A204.1 (cell line): ENCODE data around the gene SNRPN.
"Not testable (repeated sequence)": the region's sequence is repeated elsewhere in the genome, so short reads cannot be mapped to it uniquely, and the experiment has no call there.

Experiments used
- FAIRE-seq: peaks from 2 replicates; lab custom pipeline; 2012; peaks lifted over from hg19 to GRCh38; lab: Jason Lieb, UNC

The SNRPN gene

GRCh38 chr15:24954783-24955530 lies at the start of gene SNRPN, which contains the start of gene SNURF:
Gene SNRPN, plus strand, starts transcription at chr15:24954987. Its CDS starts 19,467 bp downstream, at chr15:24974454.
Gene SNURF, plus strand, starts transcription at chr15:24954987. Its CDS starts 62 bp downstream, at chr15:24955049.
- FAIRE-seq, result no peak

GRCh38 chr15:24916305-24917009 lies 38.3 kb upstream of the SNRPN start:
- FAIRE-seq, result no peak

- no peak for FAIRE-seq
Observed at GRCh38 chr15:24917431-24917830, 37.4 kb upstream of the SNRPN start.

- no peak for FAIRE-seq
Observed at GRCh38 chr15:24919446-24919845, 35.3 kb upstream of the SNRPN start.

- not testable (repeated sequence) for FAIRE-seq
Observed at GRCh38 chr15:24922781-24923180, 32.0 kb upstream of the SNRPN start.

- FAIRE-seq, result no peak
Observed at GRCh38 chr15:24924153-24924552, 30.6 kb upstream of the SNRPN start.

- FAIRE-seq, result no peak
Observed at GRCh38 chr15:24924621-24925020, 30.2 kb upstream of the SNRPN start.

- FAIRE-seq, result not testable (repeated sequence)
Observed at GRCh38 chr15:24931874-24932732, 22.7 kb upstream of the SNRPN start.

- no peak for FAIRE-seq
Observed at GRCh38 chr15:24933716-24934115, 21.1 kb upstream of the SNRPN start.

- FAIRE-seq, result not testable (repeated sequence)
Observed at GRCh38 chr15:24938224-24938623, 16.6 kb upstream of the SNRPN start.

- no peak for FAIRE-seq
Observed at GRCh38 chr15:24940236-24940635, 14.6 kb upstream of the SNRPN start.

- FAIRE-seq, result no peak
Observed at GRCh38 chr15:24943361-24943760, 11.4 kb upstream of the SNRPN start.

- FAIRE-seq, result no peak
Observed at GRCh38 chr15:24944954-24945353, 9.8 kb upstream of the SNRPN start.

GRCh38 chr15:24945711-24946110 lies 9.1 kb upstream of the SNRPN start:
- FAIRE-seq, result no peak

- no peak for FAIRE-seq
Observed at GRCh38 chr15:24948495-24948894, 6.3 kb upstream of the SNRPN start.

GRCh38 chr15:24955531-24955921 lies 739 bp downstream of the SNRPN start:
- FAIRE-seq, result no peak

- no peak for FAIRE-seq
Observed at GRCh38 chr15:24956111-24956838, 1.5 kb downstream of the SNRPN start.

GRCh38 chr15:24957691-24958090 lies 2.9 kb downstream of the SNRPN start:
- no peak for FAIRE-seq

- FAIRE-seq, result no peak
Observed at GRCh38 chr15:24961967-24962366, 7.2 kb downstream of the SNRPN start.

- FAIRE-seq, result no peak
Observed at GRCh38 chr15:24962880-24963279, 8.1 kb downstream of the SNRPN start.

- FAIRE-seq, result no peak
Observed at GRCh38 chr15:24966364-24967103, 11.7 kb downstream of the SNRPN start.
